Measurements from ENCODE around the gene JARID2.

DNA sequence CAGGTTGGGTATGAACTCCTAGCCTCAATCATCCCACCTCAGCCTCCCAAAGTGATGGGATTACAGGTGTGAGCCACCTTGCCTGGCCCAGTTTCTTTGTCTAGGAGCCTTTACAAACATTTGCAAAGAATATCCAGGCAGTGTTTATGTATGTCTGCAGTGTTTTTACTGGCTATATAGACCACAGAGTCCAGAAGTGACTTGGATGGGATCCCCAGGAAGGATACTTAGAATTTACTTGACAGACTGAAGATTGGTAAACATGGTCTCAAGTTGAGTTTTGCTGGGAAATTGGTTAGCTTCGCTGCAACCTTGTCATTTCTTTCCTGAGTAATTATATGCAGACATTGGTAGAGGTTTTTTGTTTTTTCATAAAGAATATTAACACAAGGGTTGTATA, 23.8 kb downstream of the JARID2 start:
- TF ChIP-seq EP300 (IDR thresholded peaks at IDR 0.05) (no peak), POLR2AphosphoS5 (IDR thresholded peaks at IDR 0.05) (no peak)
- TF ChIP-seq, protein P1, sequence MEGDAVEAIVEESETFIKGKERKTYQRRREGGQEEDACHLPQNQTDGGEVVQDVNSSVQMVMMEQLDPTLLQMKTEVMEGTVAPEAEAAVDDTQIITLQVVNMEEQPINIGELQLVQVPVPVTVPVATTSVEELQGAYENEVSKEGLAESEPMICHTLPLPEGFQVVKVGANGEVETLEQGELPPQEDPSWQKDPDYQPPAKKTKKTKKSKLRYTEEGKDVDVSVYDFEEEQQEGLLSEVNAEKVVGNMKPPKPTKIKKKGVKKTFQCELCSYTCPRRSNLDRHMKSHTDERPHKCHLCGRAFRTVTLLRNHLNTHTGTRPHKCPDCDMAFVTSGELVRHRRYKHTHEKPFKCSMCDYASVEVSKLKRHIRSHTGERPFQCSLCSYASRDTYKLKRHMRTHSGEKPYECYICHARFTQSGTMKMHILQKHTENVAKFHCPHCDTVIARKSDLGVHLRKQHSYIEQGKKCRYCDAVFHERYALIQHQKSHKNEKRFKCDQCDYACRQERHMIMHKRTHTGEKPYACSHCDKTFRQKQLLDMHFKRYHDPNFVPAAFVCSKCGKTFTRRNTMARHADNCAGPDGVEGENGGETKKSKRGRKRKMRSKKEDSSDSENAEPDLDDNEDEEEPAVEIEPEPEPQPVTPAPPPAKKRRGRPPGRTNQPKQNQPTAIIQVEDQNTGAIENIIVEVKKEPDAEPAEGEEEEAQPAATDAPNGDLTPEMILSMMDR (IDR thresholded peaks at IDR 0.05) = no peak

Measured in sigmoid colon (tissue), 4 donors.